ENCODE results near the gene TUFT1. TPM values are rescaled to one million over a fixed set of nuclear protein-coding genes. Genes with fewer than 3 reads are reported as not detected.

The TUFT1 gene
- total and polyA plus RNA-seq, 2 of the 4 experiments (the other 2 are of a cell fraction), result 21.2 to 30.3 TPM

GRCh38 chr1:151579436-151580225 lies 39.5 kb downstream of the TUFT1 start:
- H2BK5ac ChIP-seq (ENCODE audit: low read depth, low read length, poor library complexity, severe bottlenecking), result no peak overlapping the region
- H3K79me1 ChIP-seq (ENCODE audit: low read depth in 1 of 2, low read length in 2 of 2), result 0 out of 4 replicates have a peak, but pooled peaks cover 0 to 2% of the 10 kb centered on the region in 2 experiments
- H3K14ac ChIP-seq (replicated peaks; ENCODE audit: low read depth, low read length), result no peak overlapping the region
- H3K36me3 ChIP-seq (ENCODE audit: control insufficient read depth, insufficient read depth, low read length), result peaks cover 39% of the 10 kb centered on the region
- no peak overlapping the region for H4K5ac ChIP-seq (ENCODE audit: low read depth, low read length)
- ChIA-PET POLR2A (ENCODE audit: unreplicated experiment) (no interaction called here), CTCF (no interaction called here)
- no peak overlapping the region for H2AFZ ChIP-seq (replicated peaks; ENCODE audit: low read length, poor library complexity)
- H3K9me1 ChIP-seq (ENCODE audit: insufficient read depth, low read length), result peaks cover 2% of the 10 kb centered on the region
- ATAC-seq (ENCODE audit: low read depth), result peak; percentile 55; the same call in 1 of the 2 replicates
- H3K4me3 ChIP-seq (ENCODE audit: insufficient read depth, low read depth, low read length), result no peak overlapping the region
- no peaks in the 10 kb centered on the region for H4K20me1 ChIP-seq (ENCODE audit: insufficient read depth, low read length)
- no peak overlapping the region for H2BK20ac ChIP-seq (ENCODE audit: low read depth, low read length)
- H3K9me3 ChIP-seq (ENCODE audit: control insufficient read depth, insufficient read depth, low read length), result no peaks in the 10 kb centered on the region
- in situ Hi-C loops (cut with MboI; ENCODE audit: low sequenced_read_pairs), result no loop called here
- 100% methylated on average over 1 of the region's 8 CpGs; no CpG with 5 or more reads in 1 of the 2 experiments for WGBS, 2 experiments (ENCODE audit: extremely low coverage in 2 of 2, insufficient read length in 1 of 2)
- peak; percentile 82 for DNase-seq
- no peak overlapping the region for H3K23ac ChIP-seq (ENCODE audit: low read depth, low read length)
- H4K91ac ChIP-seq (ENCODE audit: insufficient read depth, low read depth, low read length), result no peak overlapping the region
- dilution Hi-C loops (cut with HindIII; ENCODE audit: low sequenced_read_pairs, unreplicated experiment), result no loop called here
- H2AK9ac ChIP-seq (replicated peaks; ENCODE audit: low read depth, low read length, poor library complexity), result no peak overlapping the region
- H3K4ac ChIP-seq (ENCODE audit: low read depth, low read length), result no peak overlapping the region
- H3K4me2 ChIP-seq (ENCODE audit: low read depth, low read length), result no peak overlapping the region
- H3K56ac ChIP-seq (ENCODE audit: extremely low read depth, insufficient read depth, low read length), result no peak overlapping the region
- no peaks in the 10 kb centered on the region for H3K27me3 ChIP-seq (ENCODE audit: control insufficient read depth, insufficient read depth, low read length)
- H2BK15ac ChIP-seq (ENCODE audit: low read depth, low read length), result no peak overlapping the region
- no peak overlapping the region for H3K27ac ChIP-seq (ENCODE audit: insufficient read depth, low read length)
- H2AK5ac ChIP-seq (ENCODE audit: low read depth, low read length), result no peak overlapping the region
- intact Hi-C loops (cut with micrococcal nuclease), result no loop called here
- 0 out of 2 replicates have a peak, but pooled peaks have one; percentile 17 for TF ChIP-seq BHLHE40 (IDR thresholded peaks at IDR 0.05; ENCODE audit: low read depth, low read length)
- TF ChIP-seq CTCF (conservative IDR thresholded peaks at IDR 0.05; ENCODE audit: low read depth, low read length), result no peak
- TF ChIP-seq CEBPB (IDR thresholded peaks at IDR 0.05; ENCODE audit: low read depth, low read length), result peak; percentile 14; the same call in 1 of the 2 replicates
- H2BK120ac ChIP-seq (ENCODE audit: low read depth, low read length), result no peak overlapping the region
- no peak overlapping the region for H3K18ac ChIP-seq (ENCODE audit: low read depth, low read length)
- H4K8ac ChIP-seq (ENCODE audit: low read depth in 2 of 2, low read length in 2 of 2), result no peak overlapping the region
- BruUV-seq (replicated peaks), result no TSS peak
- H3K9ac ChIP-seq (ENCODE audit: low read depth, low read length), result no peak overlapping the region
- peaks cover 7% of the 10 kb centered on the region for H3K4me1 ChIP-seq (ENCODE audit: control insufficient read depth, insufficient read depth, low read length)
